Measurements from ENCODE around the gene VAPA. TPM values are rescaled to one million over a fixed set of nuclear protein-coding genes. Genes with fewer than 3 reads are reported as not detected.

The VAPA gene
- total RNA-seq, 1 donor from 2014 or later, result 130 TPM

DNA sequence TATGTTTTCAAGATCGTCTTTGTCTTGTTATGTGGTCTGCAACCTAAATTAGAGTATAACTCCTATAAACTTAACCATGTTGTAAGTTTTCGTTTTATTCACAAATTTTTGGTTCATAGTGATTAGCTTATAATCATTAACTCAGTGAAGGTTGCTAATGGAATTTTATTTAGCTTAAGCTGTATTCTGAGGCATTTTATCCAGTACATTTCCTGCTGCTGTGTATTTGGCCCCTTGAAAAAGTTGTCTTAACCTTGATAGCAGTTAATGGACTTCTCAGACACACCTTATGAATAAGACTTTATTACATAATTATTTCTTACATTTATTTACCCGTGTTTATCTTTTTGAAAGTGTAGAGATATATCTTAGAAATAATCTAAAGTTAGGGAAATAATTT, 20.5 kb downstream of the VAPA start:
- no peak overlapping the region for H3K4me3 Mint-ChIP-seq
- no peaks in the 10 kb centered on the region for H3K27me3 Mint-ChIP-seq (ENCODE audit: low read depth)
- TF ChIP-seq, protein P1, sequence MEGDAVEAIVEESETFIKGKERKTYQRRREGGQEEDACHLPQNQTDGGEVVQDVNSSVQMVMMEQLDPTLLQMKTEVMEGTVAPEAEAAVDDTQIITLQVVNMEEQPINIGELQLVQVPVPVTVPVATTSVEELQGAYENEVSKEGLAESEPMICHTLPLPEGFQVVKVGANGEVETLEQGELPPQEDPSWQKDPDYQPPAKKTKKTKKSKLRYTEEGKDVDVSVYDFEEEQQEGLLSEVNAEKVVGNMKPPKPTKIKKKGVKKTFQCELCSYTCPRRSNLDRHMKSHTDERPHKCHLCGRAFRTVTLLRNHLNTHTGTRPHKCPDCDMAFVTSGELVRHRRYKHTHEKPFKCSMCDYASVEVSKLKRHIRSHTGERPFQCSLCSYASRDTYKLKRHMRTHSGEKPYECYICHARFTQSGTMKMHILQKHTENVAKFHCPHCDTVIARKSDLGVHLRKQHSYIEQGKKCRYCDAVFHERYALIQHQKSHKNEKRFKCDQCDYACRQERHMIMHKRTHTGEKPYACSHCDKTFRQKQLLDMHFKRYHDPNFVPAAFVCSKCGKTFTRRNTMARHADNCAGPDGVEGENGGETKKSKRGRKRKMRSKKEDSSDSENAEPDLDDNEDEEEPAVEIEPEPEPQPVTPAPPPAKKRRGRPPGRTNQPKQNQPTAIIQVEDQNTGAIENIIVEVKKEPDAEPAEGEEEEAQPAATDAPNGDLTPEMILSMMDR (IDR thresholded peaks at IDR 0.05; ENCODE audit: unreplicated experiment), result no peak
- no peak for DNase-seq (ENCODE audit: low spot score in 2 of 2, unreplicated experiment in 2 of 2)
- peaks cover 25% of the 10 kb centered on the region for H3K36me3 Mint-ChIP-seq
- no peaks in the 10 kb centered on the region for H3K9me3 Mint-ChIP-seq
- H3K4me1 Mint-ChIP-seq, result peaks cover 24% of the 10 kb centered on the region
- H3K27ac Mint-ChIP-seq, result no peak overlapping the region

GRCh38 chr18:9941103-9941502, 27.3 kb downstream of the VAPA start:
- no peaks in the 10 kb centered on the region for H3K9me3 Mint-ChIP-seq
- H3K27me3 Mint-ChIP-seq (ENCODE audit: low read depth), result no peaks in the 10 kb centered on the region
- no peak overlapping the region for H3K4me3 Mint-ChIP-seq
- H3K36me3 Mint-ChIP-seq, result peaks cover 44% of the 10 kb centered on the region
- peaks cover 2% of the 10 kb centered on the region for H3K4me1 Mint-ChIP-seq
- TF ChIP-seq, protein P1 (IDR thresholded peaks at IDR 0.05; ENCODE audit: unreplicated experiment), result no peak
- no peak for DNase-seq (ENCODE audit: low spot score in 2 of 2, unreplicated experiment in 2 of 2)
- no peak overlapping the region for H3K27ac Mint-ChIP-seq

- Mint-ChIP-seq H3K27me3 (ENCODE audit: low read depth) (no peaks in the 10 kb centered on the region), H3K36me3 (peaks cover 45% of the 10 kb centered on the region), H3K9me3 (no peaks in the 10 kb centered on the region), H3K4me3 (no peak overlapping the region), H3K27ac (no peak overlapping the region), H3K4me1 (peaks cover 2% of the 10 kb centered on the region)
- TF ChIP-seq, protein P1 (IDR thresholded peaks at IDR 0.05; ENCODE audit: unreplicated experiment), result no peak
- DNase-seq (ENCODE audit: low spot score in 2 of 2, unreplicated experiment in 2 of 2), result no peak
Measured at GRCh38 chr18:9941660-9942059, 27.8 kb downstream of the VAPA start.

GRCh38 chr18:9943311-9943710, 29.5 kb downstream of the VAPA start:
- TF ChIP-seq, protein P1 (IDR thresholded peaks at IDR 0.05; ENCODE audit: unreplicated experiment), result no peak
- Mint-ChIP-seq H3K4me1 (peaks cover 2% of the 10 kb centered on the region), H3K36me3 (peaks cover 34% of the 10 kb centered on the region), H3K4me3 (no peak overlapping the region), H3K27me3 (ENCODE audit: low read depth) (no peaks in the 10 kb centered on the region), H3K27ac (no peak overlapping the region), H3K9me3 (no peaks in the 10 kb centered on the region)
- DNase-seq (ENCODE audit: low spot score in 2 of 2, unreplicated experiment in 2 of 2), result no peak

- DNase-seq (ENCODE audit: low spot score in 2 of 2, unreplicated experiment in 2 of 2), result no peak
- Mint-ChIP-seq H3K4me3 (no peak overlapping the region), H3K9me3 (no peaks in the 10 kb centered on the region), H3K36me3 (peaks cover 29% of the 10 kb centered on the region), H3K27me3 (ENCODE audit: low read depth) (no peaks in the 10 kb centered on the region), H3K4me1 (peaks cover 2% of the 10 kb centered on the region), H3K27ac (no peak overlapping the region)
- TF ChIP-seq, protein P1 (IDR thresholded peaks at IDR 0.05; ENCODE audit: unreplicated experiment), result no peak
Measured at GRCh38 chr18:9944805-9945204, 31.0 kb downstream of the VAPA start.

GRCh38 chr18:9946831-9947230, 33.0 kb downstream of the VAPA start:
- DNase-seq (ENCODE audit: low spot score in 2 of 2, unreplicated experiment in 2 of 2), result no peak
- Mint-ChIP-seq H3K36me3 (peaks cover 29% of the 10 kb centered on the region), H3K4me3 (no peak overlapping the region), H3K9me3 (no peaks in the 10 kb centered on the region), H3K27ac (no peak overlapping the region), H3K27me3 (ENCODE audit: low read depth) (no peaks in the 10 kb centered on the region), H3K4me1 (no peaks in the 10 kb centered on the region)
- TF ChIP-seq, protein P1 (IDR thresholded peaks at IDR 0.05; ENCODE audit: unreplicated experiment), result no peak

All from mesothelial cell of epicardium (in vitro differentiated cells).